HG02938 (cell line): ENCODE results near the gene FTSJ3.
"Not testable (repeated sequence)": the region's sequence is repeated elsewhere in the genome, so short reads cannot be mapped to it uniquely, and the experiment has no call there.

Experiments used
- ATAC-seq: cut with Tn5 transposase; IDR thresholded peaks from one replicate; pipeline ENCODE4 v1.9.1; 2021; ENCODE audit warnings: mild to moderate bottlenecking, moderate library complexity; ENCODE audit not compliant: unreplicated experiment

The FTSJ3 gene

GRCh38 chr17:63843387-63843888 lies 16.0 kb upstream of the FTSJ3 start:
- not testable (repeated sequence) for ATAC-seq

DNA sequence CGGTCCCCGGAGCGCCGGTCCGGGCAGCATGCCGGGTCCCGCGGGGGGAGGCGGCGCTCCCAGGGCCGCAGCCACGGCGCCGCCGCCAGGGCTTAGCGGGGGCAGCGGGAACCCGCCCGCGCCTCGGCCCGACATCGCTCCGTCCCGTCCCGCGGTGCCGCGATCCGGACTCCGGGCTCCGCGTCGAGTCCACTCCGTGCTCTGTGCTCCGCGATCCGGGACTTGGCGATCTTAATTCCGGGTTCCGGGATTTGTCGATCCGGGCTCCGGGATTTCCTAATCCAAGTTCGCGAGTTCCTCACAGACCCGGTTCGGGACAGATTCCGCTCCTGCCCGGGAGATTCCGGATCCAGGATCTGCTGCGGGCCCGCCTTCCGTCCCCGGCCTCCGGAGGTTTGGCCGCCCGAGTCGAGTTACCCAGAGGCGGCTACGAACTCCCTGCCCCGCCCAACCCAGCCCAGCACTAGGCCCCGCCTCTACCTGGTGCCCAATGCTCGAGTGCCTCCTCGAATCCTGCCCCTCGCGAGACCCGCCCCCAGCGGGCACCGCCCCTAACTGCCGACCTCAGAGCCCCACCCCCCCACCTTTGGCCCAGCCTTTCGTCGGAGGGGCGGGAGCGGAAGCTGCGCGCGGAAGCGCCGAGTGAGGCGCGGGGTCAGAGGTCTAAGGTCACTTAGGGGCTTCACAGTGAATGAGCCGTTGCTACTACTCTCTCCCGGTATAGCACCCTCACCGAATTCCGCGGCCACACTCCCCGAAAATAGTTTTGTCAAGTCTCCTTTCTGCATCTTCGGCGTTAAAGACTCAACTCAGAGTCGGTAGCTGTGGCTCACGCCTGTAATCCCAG lies 15.3 kb upstream of the FTSJ3 start, which contains the start of gene SMARCD2:
TSS of gene SMARCD2 (minus strand) at position 146 of the 847 bp plus-strand sequence. CDS start at position 135, 11 bp downstream.
- peak; percentile 73 for ATAC-seq

DNA sequence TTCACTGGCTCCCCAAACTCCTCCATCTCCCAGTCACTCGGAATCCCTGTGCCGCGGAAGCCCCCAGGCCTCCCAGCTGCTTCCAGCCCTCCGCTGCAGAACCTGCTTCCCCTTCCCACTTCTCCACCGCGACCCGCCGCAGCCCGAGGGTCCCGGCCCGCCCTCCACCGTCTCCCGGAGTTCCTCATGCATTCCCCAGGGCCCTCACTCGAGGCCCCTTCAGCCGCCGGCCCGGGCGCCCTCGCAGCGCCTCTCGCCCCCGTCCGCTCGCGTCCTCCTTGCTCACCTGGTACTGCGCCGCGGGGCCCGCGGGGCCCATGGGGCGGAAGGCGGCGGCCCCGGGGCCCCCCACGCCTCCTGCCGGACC lies 14.7 kb upstream of the FTSJ3 start:
- ATAC-seq, result peak; percentile 23

DNA sequence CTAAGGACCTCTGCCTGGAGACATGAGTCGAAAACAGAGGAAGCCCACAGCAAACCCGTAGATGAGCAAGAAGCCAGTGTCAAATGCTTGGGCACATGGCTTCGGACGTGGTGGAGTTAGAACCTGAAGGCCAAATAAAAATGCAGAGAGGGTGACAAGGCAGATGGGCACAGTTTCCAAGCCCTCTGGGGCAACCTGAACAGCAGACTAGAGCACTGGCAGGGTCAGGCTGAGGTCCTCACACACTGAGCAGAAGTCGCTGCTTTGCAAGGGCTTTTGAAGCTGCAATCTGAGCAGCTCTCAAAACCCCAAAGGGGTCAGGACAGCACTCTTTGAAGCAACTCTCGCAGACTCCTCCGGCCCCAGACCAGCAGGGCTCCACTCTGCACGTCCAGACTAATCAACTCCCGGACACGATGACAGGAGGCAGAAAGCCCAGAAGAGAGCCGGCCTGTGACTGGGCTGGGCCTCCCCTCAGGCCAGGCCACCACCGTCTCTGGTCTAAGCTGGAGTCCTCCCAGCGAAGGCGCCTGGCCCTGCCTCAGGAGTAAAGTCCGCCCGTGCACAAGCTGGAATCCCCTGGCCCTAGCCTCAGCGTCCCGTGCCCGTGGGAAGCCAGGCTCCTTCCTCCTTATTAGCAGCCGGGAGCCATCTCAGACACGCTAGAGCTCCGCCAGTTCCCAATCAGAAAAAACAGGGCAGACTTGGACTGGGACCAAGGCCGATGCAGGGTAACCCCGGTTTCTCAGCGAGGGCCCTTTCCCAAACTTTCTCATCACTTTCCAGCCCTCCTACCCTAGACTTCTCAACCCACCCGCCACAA lies 14.1 kb upstream of the FTSJ3 start:
- no peak for ATAC-seq

DNA sequence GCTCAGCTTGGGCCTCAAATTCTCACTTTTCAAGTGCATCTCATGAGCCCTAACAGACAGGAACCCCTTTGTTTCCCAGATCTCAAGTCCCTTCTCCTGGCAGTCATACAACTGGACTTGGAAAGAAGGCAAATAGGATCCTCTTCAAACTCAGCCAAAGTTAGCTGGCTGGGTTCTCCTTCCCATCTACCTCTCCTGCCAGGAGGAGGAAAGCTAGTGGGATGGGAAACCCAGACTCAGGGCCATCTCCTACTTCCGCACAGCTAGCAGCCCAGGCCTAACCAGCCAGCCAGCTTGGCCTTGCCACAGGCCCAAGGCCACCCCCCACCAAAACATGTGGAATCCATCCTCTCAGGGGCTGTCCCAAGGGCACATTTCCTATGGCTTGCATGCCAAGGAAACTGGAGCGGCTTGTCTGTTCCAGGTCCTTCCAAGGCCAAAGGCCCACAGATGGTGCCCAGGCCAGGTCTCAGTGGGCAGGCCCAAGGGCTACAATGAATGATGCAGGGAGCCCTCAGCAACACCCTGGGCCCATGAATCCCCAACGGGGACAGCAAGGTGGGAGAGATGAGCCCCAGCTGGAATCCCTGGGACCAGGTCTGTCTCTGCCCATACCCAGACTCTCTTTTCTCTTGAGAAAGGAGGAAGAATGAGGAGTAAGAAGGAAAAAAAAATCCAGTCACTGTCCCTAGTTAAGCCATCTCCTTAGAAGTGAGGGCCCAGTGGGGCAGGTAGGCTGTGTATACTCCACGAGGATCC lies 13.3 kb upstream of the FTSJ3 start:
- no peak for ATAC-seq

- no peak for ATAC-seq
These were observed 11.2 kb upstream of the FTSJ3 start for GRCh38 chr17:63838631-63839171.

DNA sequence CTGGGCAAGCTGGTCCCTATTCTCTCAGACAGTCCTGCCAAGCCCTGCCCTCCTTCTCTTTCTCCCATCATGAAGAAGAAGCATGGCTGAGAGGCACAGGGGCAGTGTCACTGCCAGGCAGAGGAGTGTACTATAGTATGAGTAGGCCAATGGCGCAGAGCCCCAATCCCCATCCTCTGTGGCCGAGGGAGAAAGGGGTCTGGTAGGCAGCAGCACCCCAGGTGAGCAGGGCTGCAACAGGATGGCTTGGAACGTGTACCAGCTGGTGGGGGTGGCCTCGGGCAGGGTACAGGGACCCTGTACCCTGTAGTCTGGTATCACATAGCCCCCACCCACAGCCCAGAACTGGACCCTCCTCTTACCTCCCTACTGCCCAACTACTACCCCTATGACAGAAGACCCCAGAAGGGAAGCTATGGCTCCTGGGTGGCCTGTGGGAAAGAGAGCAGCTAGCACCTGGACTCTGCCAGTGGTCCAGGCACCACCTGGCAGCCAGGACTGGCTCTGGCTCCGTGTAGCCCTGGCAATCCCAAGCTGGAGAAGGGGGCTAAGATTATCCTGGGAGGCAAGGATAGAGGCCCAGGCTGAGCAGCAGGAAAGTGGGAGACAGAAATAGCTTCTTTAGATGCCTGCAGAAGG lies 10.6 kb upstream of the FTSJ3 start:
- ATAC-seq, result no peak

DNA sequence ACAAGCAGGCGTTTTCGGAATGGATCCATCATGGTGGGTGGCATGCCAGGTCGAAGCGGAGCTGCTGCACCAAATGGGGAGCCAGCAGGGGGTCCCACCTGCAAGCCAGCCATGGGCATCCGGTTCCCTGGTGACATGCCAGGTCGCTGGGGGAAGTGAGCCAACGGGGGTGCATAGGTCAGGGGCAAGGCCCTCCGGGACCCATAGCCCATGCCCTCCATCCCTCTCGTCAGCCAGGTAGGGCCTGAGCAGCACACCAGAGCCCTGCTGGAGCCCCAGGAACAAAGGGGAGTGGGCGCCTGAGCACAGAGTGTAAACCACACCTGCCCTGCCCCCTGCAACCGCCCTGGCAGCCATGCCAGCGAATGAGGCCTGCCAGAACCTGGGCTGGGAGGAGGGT lies 10.0 kb upstream of the FTSJ3 start:
- ATAC-seq, result no peak

GRCh38 chr17:63836811-63837210 lies 9.3 kb upstream of the FTSJ3 start:
- ATAC-seq, result no peak

GRCh38 chr17:63835167-63835720 lies 7.8 kb upstream of the FTSJ3 start:
- ATAC-seq, result no peak

DNA sequence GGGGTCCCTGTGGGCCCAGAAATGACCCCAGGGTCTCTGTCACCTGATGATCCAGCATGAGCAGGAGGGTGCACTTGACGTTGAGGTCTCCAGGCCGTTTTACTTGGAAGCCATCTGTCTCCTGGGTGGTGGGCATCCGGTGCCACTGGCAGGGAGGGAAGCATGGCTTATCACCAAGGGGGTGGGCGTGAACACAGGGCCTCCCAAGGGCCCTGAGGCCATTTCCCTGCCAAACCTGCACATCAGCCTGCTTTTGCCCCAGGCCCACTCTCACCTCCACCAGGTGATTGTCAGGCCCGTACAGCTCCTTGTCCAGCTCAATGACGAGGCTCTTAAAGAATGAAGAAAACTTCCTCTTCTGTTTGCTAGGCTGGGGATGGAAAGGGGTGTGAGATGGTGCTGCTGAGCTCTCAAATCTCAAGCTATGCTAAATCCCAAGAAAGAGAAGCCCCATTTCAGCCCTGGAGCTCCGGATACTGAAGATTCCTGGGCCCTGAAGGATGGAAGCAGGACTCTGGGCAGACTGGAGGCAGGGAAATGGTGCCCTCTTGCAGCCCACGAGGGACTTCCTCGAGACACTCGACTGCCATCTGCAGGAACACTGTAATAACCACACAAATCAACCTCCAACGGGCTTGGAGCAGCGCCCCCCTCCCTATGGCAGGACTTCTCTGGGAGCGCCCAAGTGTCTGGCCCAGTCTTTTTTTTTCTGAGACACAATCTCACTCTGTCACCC lies 7.1 kb upstream of the FTSJ3 start:
- no peak for ATAC-seq

- ATAC-seq, result no peak
These were observed 6.4 kb upstream of the FTSJ3 start for GRCh38 chr17:63833741-63834373.

GRCh38 chr17:63833026-63833740 lies 5.7 kb upstream of the FTSJ3 start:
- no peak for ATAC-seq

- ATAC-seq, result no peak
These were observed 5.0 kb upstream of the FTSJ3 start for GRCh38 chr17:63832455-63832854.

GRCh38 chr17:63832014-63832413 lies 4.6 kb upstream of the FTSJ3 start:
- ATAC-seq, result no peak

DNA sequence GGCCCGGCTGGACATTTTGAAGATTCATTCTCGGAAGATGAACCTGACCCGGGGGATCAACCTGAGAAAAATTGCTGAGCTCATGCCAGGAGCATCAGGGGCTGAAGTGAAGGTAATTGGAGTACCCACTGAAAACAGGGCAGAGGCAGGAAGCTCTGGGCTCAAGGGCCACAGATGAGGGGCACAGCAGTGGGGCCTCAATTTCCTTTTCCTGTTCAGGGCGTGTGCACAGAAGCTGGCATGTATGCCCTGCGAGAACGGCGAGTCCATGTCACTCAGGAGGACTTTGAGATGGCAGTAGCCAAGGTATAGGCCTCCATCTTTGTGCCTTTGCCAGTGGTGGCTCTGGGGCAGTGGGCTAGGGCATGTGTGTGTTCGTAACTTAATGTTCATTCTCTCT lies 4.0 kb upstream of the FTSJ3 start:
- no peak for ATAC-seq

DNA sequence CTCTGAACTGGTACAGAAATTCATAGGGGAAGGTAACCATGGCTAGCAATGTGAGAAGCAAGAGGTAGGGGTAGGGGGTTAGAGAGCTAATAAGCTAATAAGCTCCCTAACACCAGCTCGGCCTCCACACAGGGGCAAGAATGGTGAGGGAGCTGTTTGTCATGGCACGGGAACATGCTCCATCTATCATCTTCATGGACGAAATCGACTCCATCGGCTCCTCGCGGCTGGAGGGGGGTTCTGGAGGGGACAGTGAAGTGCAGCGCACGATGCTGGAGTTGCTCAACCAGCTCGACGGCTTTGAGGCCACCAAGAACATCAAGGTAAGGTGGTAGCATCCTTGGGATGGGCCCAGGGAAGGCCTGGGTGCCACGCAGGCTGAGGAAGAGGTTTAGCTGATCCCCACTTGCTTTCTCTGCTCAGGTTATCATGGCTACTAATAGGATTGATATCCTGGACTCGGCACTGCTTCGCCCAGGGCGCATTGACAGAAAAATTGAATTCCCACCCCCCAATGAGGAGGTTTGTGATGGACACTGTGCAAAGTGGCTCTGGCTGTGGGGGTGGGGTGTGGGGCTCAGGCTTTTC lies 3.5 kb upstream of the FTSJ3 start:
- no peak for ATAC-seq

DNA sequence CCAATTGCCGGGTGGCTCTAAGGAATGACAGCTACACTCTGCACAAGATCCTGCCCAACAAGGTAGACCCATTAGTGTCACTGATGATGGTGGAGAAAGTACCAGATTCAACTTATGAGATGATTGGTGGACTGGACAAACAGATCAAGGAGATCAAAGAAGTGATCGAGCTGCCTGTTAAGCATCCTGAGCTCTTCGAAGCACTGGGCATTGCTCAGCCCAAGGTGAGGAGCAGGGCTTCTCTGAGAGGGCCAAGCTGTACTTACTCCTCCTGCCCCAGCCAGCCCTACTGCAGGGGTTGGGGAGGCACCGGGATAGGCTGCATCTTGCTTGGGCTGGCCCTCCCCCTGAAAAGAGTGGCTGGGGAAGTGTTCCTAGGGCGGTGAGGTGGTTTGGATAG lies 2.8 kb upstream of the FTSJ3 start:
- no peak for ATAC-seq
